Kidney epithelial cell (primary cell): Measurements from ENCODE around the gene MTUS2. TPM values are rescaled to one million over a fixed set of nuclear protein-coding genes. Genes with fewer than 3 reads are reported as not detected.
A peak's percentile ranks its signal among the peaks of the same experiment; 100 is the strongest.

ENCODE experiments used
- DNase-seq: peaks from one replicate; pipeline ENCODE4 v3.0.0-alpha.2; 2010; ENCODE audit warnings: low read depth
- H3K27me3 ChIP-seq: 2 replicates; pipeline ENCODE4 v1.6.0; 2011; ENCODE audit warnings: low read length; ENCODE audit not compliant: control insufficient read depth, insufficient read depth
- H3K36me3 ChIP-seq: 2 replicates; pipeline ENCODE4 v1.5.1; 2011; ENCODE audit warnings: low read length; ENCODE audit not compliant: control insufficient read depth, insufficient read depth
- H3K4me3 ChIP-seq: 2 replicates; pipeline ENCODE4 v1.5.1; 2011; ENCODE audit warnings: low read depth, mild to moderate bottlenecking, control low read depth, low read length
- total RNA-seq: library from RNA; depleted of rRNA; stranded (reverse); fragments of >200 nt; gene quantifications from 2 replicates; pipeline ENCODE4 v1.2.3, GENCODE V29; 2015
- TF ChIP-seq, protein P1 (sequence below): IDR thresholded peaks from 2 replicates; pipeline ENCODE4 v1.5.1; 2011; ENCODE audit warnings: mild to moderate bottlenecking, moderate library complexity, low read length, control low read depth, inconsistent platforms; ENCODE audit not compliant: insufficient read depth, poor library complexity, severe bottlenecking

MTUS2 gene
- total RNA-seq, 1 donor from 2014 or later = 0.25 TPM

DNA sequence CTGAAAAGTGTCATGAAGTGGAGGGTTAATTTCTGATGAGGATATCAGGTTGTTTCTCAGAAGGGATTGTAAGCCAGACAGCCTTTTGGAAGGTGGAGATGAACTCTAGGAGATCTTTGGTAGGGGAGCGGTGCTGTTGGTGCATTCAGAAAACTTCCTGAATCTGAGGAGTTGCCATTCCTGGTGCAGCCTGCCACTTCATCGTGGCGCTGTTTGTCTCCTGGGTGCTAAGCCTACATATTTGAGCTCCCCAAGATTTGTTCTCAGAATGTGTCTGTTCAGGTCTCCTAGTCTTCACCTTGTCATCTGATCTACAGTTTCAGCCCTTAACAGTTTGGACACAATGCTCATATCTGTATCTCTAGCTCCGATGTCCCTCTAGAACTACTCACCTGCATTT lies 285.6 kb downstream of the MTUS2 start:
- TF ChIP-seq, protein P1, sequence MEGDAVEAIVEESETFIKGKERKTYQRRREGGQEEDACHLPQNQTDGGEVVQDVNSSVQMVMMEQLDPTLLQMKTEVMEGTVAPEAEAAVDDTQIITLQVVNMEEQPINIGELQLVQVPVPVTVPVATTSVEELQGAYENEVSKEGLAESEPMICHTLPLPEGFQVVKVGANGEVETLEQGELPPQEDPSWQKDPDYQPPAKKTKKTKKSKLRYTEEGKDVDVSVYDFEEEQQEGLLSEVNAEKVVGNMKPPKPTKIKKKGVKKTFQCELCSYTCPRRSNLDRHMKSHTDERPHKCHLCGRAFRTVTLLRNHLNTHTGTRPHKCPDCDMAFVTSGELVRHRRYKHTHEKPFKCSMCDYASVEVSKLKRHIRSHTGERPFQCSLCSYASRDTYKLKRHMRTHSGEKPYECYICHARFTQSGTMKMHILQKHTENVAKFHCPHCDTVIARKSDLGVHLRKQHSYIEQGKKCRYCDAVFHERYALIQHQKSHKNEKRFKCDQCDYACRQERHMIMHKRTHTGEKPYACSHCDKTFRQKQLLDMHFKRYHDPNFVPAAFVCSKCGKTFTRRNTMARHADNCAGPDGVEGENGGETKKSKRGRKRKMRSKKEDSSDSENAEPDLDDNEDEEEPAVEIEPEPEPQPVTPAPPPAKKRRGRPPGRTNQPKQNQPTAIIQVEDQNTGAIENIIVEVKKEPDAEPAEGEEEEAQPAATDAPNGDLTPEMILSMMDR = peak; percentile 14
- Histone ChIP-seq H3K4me3 (no peak overlapping the region), H3K36me3 (no peaks in the 10 kb centered on the region), H3K27me3 (no peaks in the 10 kb centered on the region)
- no peak for DNase-seq

DNA sequence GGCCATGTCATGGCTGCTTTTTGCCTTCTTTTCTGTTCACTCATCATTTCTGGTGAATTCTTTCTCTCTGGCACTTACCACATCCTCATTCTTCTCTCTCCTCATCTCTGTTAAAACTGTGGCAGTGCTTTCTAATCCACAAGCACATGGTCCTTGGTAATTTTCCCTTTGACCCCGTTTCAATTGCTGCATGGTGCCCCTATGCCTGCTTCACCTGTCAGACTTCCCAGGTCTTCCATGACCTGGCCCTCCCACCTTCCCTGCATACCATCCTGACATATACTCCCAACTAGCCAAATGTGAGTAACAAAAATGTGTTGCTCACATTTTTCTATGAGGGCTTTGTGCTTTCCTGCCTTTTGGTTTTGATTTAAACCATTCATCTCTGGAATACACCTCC lies 286.5 kb downstream of the MTUS2 start:
- TF ChIP-seq, protein P1 = no peak
- Histone ChIP-seq H3K4me3 (no peak overlapping the region), H3K27me3 (no peaks in the 10 kb centered on the region), H3K36me3 (no peaks in the 10 kb centered on the region)
- no peak for DNase-seq

DNA sequence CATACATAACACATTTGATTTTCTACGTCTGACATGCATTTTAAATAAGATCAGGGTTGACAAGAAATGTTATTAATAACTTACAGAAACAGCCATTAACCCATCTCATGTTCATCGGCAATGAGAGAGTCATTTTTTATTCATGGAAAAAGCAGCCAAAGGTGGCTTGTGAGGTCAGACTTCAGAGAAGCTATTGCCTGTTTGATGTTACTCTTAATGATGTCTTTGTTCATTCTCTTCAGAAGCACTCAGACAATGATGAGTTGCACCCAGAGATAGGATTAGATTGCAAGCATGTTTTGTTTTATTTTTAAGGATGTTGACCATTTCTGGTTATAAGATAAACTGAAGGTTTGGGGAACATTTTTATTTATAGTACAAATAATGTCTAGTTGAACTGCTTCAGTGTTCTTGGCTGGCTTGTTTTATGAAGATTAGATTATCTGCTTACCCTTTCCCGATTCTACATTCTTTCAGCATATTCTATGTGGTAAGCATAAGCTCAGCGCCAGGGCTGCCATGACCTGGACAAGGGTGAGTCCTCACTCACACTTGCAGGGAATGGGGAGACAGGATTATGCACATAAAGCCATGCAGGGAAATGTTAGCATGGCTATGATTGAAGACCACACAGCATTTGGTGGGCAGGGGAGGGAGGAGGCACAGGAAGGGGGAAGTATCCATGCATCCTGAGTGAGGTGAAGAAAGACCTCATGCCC lies 288.1 kb downstream of the MTUS2 start:
- TF ChIP-seq, protein P1 = no peak

DNA sequence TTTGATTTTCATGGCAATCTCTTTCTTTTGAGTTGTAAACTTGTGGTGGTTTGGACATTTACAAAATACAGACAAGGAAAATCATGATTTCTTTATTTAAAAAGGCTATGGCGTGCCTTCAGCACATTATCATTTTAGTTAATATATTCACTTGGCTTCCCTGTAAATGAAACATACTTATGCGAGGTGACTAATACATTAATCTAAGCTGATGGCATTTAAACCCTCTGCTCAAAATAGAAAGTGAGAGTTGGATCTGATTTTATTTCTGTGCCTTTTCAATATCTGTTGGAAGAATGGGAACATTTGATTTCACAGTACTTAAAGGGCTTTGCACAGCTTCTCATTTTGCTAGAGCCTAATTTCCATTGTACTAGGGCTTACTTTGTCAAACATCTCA lies 289.8 kb downstream of the MTUS2 start:
- H3K27me3 ChIP-seq = no peaks in the 10 kb centered on the region
- no peaks in the 10 kb centered on the region for H3K36me3 ChIP-seq
- TF ChIP-seq, protein P1 = no peak
- H3K4me3 ChIP-seq = no peak overlapping the region
- no peak for DNase-seq

More for the DNA sequence above, 288.1 kb downstream of the MTUS2 start:
- Histone ChIP-seq H3K27me3 (no peaks in the 10 kb centered on the region), H3K36me3 (no peaks in the 10 kb centered on the region), H3K4me3 (no peak overlapping the region)
- DNase-seq = no peak

DNA sequence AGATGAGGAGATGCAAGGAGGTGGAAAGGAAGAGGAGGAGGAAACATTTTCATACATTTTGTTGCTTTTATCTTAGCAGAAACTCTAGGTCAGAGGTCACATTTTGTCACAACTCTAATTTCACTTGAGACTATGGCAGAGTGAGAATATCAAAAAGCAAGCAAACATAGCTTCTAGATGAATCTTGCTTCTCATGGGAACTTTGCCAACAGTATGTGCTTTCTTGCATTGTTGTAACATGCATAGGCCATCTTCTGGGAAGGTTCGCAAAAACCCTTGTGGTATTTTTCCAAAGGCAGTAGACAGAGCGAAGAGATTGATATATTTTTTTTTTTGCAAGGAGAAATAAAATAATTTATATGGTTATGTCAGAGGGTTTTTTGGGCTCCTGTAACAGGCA lies 291.3 kb downstream of the MTUS2 start:
- H3K27me3 ChIP-seq = no peaks in the 10 kb centered on the region
- H3K36me3 ChIP-seq = no peaks in the 10 kb centered on the region
- H3K4me3 ChIP-seq = no peak overlapping the region
- DNase-seq = no peak
- TF ChIP-seq, protein P1 = no peak

DNA sequence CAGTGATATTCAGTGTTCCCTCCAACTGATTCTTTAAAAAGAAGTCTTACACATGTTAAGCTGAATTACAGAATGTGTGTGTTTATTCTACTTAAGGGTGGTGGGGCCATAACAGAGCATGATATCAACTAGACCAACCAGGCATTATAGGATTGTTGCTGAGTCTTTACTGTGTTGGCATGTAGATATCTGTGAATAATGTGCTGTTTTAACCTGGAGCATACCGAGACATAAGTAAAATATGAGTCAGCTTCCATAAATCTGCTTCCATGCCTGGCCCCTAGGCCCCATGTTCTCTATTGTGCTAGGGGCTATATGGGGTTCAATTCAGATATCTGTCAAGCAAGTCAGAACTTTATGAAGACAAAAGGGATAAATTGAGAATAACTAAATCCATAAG lies 295.7 kb downstream of the MTUS2 start:
- no peaks in the 10 kb centered on the region for H3K36me3 ChIP-seq
- H3K27me3 ChIP-seq = no peaks in the 10 kb centered on the region
- DNase-seq = no peak
- TF ChIP-seq, protein P1 = no peak
- H3K4me3 ChIP-seq = no peak overlapping the region
